Measurements from ENCODE around the gene PPP6R3.

Gene PPP6R3, protein sequence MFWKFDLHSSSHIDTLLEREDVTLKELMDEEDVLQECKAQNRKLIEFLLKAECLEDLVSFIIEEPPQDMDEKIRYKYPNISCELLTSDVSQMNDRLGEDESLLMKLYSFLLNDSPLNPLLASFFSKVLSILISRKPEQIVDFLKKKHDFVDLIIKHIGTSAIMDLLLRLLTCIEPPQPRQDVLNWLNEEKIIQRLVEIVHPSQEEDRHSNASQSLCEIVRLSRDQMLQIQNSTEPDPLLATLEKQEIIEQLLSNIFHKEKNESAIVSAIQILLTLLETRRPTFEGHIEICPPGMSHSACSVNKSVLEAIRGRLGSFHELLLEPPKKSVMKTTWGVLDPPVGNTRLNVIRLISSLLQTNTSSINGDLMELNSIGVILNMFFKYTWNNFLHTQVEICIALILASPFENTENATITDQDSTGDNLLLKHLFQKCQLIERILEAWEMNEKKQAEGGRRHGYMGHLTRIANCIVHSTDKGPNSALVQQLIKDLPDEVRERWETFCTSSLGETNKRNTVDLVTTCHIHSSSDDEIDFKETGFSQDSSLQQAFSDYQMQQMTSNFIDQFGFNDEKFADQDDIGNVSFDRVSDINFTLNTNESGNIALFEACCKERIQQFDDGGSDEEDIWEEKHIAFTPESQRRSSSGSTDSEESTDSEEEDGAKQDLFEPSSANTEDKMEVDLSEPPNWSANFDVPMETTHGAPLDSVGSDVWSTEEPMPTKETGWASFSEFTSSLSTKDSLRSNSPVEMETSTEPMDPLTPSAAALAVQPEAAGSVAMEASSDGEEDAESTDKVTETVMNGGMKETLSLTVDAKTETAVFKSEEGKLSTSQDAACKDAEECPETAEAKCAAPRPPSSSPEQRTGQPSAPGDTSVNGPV

DNA sequence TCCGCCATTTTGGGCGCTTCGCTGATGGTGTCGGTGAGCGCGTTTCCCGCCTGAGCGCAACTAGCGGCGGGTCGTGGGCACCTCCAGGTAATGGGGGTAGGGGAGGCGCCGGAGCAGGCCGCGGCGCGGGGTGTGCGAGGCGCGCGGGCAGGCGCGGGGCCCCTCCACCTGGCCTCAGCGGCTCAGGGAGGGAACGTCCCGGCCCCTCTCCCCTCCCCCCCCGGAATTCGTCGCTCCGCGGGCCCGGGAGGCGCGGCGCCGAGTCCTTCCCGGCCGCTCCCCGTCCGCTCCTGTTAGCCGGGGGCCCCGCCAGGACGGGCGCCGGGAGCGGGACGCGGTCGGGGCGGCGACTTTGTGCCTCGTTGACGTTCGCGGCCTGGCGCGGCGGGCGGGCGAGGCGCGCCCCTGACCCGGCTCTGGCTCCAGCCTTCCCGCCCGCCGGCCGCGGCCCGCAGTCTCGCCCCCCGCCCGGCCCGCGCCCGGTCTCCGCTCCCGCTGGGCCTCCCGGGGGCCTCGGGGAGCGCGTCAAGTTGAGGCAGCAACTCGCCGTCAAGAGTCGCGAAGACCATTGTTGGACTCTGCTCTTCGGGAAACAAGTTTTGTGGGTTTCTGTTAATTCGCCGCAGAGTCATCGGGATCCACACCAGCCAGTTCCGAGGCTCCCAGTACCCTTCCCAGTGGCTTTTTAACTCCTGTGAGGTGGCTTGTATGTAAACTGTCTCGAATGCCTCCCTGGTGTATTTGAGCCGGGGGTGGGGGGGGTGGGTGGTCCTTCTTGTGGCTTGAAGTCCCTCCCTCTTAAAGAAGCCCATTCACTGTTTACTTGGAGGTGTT lies at the start of gene PPP6R3:
Gene PPP6R3, plus strand, starts transcription at position 12 of the 834 bp plus-strand sequence. CDS start 76,913 bp downstream, outside the sequence.
- no peak for DNase-seq (ENCODE audit: low read depth)

DNA sequence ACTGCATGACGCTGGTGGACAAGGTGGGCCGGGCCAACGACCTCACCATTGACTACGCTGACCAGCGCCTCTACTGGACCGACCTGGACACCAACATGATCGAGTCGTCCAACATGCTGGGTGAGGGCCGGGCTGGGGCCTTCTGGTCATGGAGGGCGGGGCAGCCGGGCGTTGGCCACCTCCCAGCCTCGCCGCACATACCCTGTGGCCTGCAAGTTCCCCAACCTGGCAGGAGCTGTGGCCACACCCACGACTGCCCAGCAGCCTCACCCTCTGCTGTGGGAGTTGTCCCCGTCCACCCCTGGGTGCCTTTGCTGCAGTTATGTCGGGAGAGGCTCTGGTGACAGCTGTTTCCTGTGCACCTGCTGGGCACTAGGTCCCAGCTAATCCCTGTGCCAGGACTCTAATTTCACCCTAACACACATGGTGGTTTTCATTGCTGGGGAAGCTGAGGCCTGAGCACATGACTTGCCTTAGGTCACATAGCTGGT lies 49.0 kb upstream of the PPP6R3 start:
- DNase-seq (ENCODE audit: low read depth): no peak

DNA sequence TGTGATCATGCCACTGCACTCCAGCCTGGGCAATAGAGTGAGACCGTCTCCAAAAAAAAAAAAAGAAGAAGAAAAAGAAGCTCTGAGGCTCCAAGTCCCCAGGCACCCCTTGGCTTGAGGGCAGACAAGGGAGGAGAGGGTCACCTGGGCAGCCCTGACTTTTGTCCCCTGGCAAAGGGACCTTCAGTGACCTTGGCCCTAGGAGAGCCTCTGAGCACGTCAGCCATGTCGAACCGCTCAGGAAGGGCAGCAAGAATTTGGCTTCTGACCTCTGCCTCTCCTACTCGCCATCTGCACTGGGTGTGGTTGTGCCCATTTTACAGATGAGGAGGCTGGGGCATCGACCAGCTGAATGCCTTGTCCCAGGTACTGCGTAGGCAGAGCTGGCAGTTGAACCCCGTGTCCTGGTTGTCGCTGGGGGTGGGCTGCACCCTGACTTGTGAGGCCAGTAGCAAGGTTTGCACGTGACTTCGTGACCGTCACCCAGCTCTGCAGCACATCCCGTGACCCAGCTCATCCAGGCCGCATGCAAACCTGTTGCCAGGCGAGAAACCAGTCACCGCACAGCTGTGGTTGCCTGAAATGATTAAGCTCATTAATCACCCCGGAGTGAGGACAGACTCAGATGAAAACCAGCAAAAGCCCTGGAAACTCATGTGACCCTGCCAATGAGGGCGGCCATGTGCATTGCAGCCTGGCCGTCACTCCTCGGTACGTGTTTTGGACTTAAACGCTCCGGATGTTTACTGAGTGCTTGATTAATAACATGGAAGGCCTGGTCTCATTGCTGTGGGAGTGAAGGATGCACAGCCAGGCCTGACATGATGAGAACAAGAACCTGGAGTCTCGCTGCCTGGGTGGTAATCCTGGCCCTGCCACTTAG lies 47.7 kb upstream of the PPP6R3 start:
- no peak for DNase-seq (ENCODE audit: low read depth)

DNA sequence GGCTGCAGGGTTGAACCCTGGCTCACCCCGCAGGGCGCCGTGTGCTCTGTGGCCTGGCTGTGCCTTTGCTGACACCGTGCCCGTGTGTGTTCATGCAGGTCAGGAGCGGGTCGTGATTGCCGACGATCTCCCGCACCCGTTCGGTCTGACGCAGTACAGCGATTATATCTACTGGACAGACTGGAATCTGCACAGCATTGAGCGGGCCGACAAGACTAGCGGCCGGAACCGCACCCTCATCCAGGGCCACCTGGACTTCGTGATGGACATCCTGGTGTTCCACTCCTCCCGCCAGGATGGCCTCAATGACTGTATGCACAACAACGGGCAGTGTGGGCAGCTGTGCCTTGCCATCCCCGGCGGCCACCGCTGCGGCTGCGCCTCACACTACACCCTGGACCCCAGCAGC lies 47.0 kb upstream of the PPP6R3 start:
- no peak for DNase-seq (ENCODE audit: low read depth)

DNA sequence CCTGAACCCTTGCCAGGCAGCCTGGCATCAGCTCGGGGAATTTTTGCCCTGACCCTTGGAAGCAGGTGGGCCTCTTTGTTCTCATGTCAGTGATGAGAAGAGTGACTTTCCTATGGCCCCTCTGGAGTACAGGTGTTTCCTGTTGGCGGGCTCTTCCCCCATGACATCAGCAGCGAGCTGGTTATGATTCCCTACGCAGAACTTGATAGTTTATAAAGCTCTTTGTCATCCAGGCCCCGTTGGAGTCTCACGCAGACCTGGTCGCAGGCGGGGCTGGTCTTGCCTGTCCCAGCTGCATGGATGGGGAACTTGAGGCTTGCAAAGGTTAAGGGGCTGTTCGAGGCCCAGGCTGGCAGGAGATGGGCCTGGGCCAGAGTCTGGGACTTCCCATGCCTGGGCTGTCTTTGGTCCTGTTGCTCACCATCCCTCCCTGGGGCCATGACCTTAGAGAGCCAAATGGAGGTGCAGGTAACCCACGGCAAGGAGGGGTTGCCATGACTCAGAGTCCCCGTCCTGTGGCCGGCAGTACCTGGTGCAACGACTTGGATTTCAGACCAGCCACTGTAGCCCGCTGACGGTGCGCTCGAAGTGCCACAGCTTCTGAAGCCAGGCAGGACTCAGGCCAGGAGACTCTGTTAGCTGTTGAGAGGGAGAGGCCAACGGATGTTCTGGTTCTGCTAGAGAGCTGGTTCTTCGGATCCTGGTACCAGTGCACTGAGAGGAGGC lies 45.9 kb upstream of the PPP6R3 start:
- no peak for DNase-seq (ENCODE audit: low read depth)

DNA sequence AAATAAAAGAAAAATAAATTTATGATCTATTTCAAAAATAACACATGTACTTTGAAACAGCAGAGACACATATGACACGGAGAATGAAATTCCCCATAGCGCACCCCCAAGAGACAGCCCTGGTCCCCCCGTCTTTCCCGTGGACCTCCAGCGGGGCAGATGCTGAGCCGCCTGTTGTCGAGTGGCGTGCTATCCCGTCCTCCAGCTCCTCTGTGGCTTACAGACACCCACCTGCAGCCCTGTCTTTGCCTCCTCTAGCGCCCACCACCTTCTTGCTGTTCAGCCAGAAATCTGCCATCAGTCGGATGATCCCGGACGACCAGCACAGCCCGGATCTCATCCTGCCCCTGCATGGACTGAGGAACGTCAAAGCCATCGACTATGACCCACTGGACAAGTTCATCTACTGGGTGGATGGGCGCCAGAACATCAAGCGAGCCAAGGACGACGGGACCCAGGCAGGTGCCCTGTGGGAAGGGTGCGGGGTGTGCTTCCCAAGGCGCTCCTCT lies 44.4 kb upstream of the PPP6R3 start:
- DNase-seq (ENCODE audit: low read depth): no peak

DNA sequence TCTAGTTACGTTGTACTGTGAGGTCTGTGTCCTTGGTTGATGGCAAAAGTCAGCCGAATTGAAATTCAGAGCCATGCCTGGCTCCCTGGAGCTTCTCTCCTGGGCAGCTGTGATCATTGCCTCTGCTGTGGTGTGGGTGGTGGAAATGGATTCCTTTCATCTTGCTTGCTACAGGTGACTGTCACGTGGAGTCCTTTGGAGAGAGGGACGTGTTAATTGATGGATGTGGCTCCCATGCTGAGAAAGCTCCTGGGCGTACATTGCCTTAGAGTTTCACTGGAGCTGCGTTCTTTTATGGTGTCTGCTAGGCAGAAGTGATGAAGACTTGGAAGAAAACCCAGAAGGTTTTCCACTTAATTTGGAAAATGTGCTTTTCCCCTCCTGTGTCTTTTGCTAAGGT lies 41.9 kb upstream of the PPP6R3 start:
- no peak for DNase-seq (ENCODE audit: low read depth)

DNA sequence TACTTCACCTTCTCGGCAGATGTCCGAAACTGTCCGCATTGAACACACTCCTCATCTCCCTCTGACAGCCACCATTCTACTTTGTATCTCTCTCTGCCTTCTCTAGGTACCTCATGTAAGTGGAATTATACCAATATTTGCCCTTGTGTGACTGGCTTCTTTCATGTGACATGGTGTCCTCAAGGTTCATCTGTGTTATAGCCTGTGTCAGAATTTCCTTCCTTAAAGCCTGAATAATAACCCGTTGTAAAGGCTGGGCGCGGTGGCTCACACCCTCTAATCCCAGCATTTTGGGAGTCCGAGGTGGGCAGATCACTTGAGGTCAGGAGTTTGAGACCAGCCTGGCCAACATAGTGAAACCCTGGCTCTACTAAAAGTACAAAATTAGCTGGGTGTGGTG lies 40.4 kb upstream of the PPP6R3 start:
- DNase-seq (ENCODE audit: low read depth): no peak

DNA sequence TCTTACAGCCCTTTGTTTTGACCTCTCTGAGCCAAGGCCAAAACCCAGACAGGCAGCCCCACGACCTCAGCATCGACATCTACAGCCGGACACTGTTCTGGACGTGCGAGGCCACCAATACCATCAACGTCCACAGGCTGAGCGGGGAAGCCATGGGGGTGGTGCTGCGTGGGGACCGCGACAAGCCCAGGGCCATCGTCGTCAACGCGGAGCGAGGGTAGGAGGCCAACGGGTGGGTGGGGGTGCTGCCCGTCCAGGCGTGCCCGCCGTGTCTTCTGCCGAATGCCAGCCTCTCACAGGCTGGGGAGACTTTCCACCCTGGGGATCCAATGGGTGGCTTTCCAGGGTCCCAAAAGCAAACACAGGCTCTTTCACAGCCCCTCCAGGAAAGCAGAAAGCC lies 37.1 kb upstream of the PPP6R3 start:
- no peak for DNase-seq (ENCODE audit: low read depth)

DNA sequence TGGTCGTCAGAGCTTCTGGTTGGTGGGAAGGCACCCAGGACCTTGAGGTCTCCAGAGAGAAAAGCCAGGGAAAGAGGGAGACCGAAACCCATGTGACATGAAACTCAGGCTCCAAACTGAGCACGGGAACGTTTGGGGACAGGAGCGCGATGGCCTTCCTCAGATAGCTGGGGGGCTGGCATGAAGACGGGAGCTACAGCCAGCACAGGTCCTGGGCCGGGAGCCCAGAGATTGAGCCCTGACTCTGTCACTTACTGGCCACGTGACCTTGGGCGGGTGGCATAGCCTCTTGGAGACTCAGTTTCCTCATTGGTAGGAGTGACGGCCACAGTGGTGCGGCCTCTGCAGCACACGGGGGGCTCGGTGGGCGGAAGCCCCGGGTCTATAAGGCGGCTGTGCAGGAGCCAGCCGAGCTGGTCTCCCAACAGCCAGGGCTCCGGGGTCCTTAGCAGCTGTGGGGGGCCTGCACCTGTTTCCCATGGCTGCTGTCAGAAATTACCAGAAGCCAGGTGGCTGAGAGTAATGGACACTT lies 36.4 kb upstream of the PPP6R3 start:
- DNase-seq (ENCODE audit: low read depth): no peak

DNA sequence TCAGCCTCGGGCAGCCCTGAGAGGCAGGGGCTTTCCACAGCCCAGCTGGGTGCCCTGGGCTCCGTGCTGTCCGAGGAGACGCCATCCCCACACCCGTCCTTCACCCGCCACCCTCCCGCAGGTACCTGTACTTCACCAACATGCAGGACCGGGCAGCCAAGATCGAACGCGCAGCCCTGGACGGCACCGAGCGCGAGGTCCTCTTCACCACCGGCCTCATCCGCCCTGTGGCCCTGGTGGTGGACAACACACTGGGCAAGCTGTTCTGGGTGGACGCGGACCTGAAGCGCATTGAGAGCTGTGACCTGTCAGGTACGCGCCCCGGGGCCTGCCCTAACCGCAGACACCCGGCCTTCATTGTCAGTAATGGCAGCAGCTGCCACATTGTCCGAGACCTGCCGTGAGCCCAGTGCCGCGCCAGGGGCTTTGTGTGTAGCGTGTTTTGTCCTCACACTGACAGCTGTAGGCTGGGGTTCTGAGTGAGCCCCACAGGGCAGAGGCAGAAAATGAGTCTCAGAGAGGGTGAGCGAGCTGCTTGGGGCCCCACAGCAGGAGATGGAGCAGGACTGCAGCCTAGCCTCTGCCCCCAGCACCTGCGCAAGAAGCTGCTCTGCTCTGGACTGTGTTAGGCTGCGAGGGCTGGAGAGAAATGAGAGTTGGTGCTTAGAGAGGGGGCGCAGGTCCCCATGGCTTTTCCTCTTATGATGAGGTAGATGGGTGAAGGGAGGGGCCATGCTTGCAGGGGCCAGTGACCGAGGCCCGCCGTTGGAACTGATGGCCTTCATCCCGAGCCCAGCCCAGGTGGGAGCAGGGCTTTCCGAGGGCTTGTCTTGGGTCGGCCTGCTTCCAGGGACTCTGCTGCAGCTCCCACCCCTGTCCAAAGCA lies 35.3 kb upstream of the PPP6R3 start:
- no peak for DNase-seq (ENCODE audit: low read depth)

DNA sequence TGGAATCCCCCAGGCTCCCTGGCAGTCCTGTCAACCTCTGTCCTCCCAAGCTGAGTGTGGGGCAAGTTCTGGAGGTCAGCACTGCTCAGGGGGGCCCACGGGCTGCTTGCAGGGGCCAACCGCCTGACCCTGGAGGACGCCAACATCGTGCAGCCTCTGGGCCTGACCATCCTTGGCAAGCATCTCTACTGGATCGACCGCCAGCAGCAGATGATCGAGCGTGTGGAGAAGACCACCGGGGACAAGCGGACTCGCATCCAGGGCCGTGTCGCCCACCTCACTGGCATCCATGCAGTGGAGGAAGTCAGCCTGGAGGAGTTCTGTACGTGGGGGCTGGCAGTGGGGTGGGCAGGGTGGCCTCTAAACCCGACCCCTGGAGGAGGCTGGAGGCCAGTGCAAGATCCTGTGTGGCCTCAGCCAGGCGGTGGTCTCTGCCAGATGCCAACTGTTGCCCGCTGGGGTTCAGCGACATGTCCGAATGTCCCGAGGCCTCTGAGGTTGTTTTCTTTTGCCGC lies 34.6 kb upstream of the PPP6R3 start:
- DNase-seq (ENCODE audit: low read depth): no peak

DNA sequence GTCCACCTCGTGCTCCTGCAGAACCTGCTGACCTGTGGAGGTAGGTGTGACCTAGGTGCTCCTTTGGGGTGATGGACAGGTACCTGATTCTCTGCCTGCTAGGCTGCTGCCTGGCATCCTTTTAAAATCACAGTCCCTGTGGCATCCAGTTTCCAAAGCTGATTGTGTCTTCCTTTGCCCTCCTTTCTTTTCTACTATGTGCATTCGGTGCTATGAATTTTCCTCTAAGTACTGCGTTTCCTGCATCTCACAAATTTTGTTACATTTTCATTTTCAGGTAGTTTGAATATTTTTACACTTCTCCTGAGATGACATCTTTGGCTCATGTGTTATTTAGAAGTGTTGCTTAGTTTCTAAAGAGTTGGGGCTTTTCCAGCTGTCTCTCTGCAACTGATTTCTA lies 30.9 kb upstream of the PPP6R3 start:
- no peak for DNase-seq (ENCODE audit: low read depth)

DNA sequence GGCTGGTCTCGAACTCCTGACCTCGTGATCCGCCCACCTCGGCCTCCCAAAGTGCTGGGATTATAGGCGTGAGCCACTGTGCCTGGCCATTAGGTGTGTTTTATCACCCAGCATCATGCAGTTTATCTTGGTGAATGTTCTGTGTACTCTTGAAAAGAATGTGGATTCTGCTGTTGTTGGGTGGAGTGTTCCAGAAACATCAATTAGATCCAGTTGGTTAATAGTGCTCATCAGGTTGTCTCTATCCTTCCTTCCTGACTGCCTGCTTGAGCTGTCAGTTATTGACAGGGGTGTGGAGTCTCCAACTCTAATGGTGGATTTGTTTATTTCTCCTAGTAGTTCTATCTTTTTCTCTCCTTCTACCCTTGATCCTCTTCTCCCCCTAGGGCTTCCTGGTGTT lies 30.2 kb upstream of the PPP6R3 start:
- no peak for DNase-seq (ENCODE audit: low read depth)

DNA sequence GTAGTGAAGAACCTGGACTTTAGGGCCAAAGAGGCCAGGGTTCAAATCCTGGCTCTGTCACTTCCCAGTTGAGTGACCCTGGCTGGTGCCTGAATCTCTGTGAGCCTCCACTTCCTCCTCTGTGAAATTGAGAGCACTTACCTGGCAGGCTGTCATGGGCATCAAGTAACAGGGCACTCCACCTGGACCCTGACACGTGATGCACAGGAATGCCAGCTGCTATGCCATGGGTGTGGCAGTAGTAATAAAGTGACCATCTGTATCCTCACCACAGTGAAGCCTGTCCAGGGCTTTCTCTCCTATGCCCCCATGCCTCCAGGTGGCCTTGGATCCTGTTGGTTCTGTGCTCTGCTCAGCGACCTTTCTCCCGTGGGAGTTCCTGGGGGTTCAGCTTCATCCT lies 29.8 kb upstream of the PPP6R3 start:
- DNase-seq (ENCODE audit: low read depth): no peak

DNA sequence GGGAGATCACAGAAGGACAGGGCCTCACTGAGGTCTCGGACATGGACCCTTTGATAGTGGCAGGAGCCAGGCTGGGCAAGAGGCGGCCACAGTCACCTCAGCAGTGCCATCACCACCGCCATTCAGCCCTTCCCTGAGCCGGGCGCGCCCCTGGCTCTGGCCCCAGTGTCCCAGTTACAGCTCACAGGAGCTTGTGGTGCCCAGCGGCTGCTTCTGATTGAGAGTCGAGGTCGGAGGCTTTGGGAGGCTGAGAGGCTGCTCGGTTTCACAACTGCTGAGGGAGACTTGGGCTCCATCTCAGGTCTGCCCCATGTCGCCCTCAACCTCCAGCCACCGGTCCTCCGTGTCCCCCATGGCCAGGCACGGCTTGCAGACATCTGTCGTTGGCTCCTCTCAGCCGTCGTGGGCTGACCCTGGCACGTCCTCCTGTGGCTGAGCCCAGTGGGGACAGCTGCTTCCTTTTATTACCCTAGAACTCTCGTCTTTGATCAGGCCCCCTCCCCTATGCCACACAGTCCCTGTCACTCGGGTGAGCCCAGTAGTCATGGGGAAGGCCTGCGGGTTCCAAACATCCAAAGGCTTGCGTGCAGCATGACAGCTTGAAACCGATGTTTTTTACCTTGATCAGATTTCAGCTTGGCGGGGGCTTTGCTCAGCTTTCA lies 28.4 kb upstream of the PPP6R3 start:
- no peak for DNase-seq (ENCODE audit: low read depth)

DNA sequence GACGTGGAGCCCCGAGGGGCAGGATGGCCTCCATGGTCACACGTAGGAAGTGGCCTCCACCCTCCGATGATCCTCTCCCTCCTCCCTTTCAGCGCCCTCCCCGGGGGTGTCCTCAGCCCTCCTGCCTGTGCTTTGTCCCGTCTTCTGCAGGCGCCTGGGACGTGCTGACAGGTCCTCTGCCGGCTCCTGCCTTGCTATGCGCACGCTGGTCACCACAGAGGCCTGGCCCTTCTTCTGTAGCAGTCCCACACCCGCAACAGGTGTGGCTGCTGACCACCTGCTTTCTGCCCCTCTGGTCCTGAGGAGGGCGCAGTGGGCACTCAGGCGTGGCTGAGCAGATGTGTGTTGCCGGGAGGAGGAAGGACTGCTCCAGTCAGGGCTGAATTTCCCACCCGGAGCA lies 27.7 kb upstream of the PPP6R3 start:
- no peak for DNase-seq (ENCODE audit: low read depth)

DNA sequence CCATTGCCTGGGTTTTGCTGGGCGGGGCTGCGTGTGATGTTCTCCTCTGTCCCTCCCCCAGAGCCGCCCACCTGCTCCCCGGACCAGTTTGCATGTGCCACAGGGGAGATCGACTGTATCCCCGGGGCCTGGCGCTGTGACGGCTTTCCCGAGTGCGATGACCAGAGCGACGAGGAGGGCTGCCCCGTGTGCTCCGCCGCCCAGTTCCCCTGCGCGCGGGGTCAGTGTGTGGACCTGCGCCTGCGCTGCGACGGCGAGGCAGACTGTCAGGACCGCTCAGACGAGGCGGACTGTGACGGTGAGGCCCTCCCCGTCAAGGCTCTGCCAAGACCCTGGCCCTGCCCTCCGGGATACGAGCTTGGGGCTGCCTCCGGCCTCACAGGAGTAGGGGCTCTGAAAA lies 27.0 kb upstream of the PPP6R3 start:
- DNase-seq (ENCODE audit: low read depth): no peak
